ENCODE data around the gene KCNH4. TPM values are rescaled to one million over a fixed set of nuclear protein-coding genes. Genes with fewer than 3 reads are reported as not detected.

KCNH4 gene
- total and polyA plus RNA-seq, 9 of the 15 experiments (the other 6 are each of a cell fraction or from before 2014, with no cell fraction given), result 0.10 to 1.8 (median 0.50) TPM

- POLR2A ChIA-PET, result no interaction called here
- BruUV-seq (replicated peaks), result no TSS peak
- H3K9me3 ChIP-seq (replicated peaks; ENCODE audit: control insufficient read depth, insufficient read depth, low read depth, low read length), result no peaks in the 10 kb centered on the region
- WGBS (ENCODE audit: insufficient coverage, low coverage, missing lambda C conversion rate), result 47% methylated on average over 10 of the region's 14 CpGs
- DNase-seq (ENCODE audit: extremely low read depth in 1 of 4, low spot score in 3 of 4) (no peak), ATAC-seq (no peak), FAIRE-seq (no peak)
- H3K4me1 ChIP-seq (replicated peaks in 1 of 2; ENCODE audit: control insufficient read depth in 2 of 2, insufficient read depth in 2 of 2, low read length in 2 of 2), result peaks cover 0 to 14% of the 10 kb centered on the region in 2 experiments; a peak in 2 of 5 replicates
- no peaks in the 10 kb centered on the region for H3K79me2 ChIP-seq (ENCODE audit: control insufficient read depth, insufficient read depth, low read length)
- no peak overlapping the region for H3K4me2 ChIP-seq (ENCODE audit: insufficient read depth, low read length)
- TF ChIP-seq SUPT5H (IDR thresholded peaks at IDR 0.05) (no peak), HDAC1 (IDR thresholded peaks at IDR 0.05) (no peak)
- no peaks in the 10 kb centered on the region for H3K27me3 ChIP-seq (ENCODE audit: control insufficient read depth in 2 of 2, insufficient read depth in 2 of 2, low read length in 2 of 2)
- no peak overlapping the region for H3K27ac ChIP-seq (ENCODE audit: extremely low read depth, low read depth, low read length)
- CTCF ChIA-PET (ENCODE audit: low intra/inter-chr PET ratio), result no interaction called here
- intact Hi-C loops (cut with micrococcal nuclease) (no loop called here), in situ Hi-C loops (cut with MboI) (no loop called here)
- no peaks in the 10 kb centered on the region for H4K20me1 ChIP-seq (replicated peaks; ENCODE audit: control insufficient read depth, insufficient read depth, low read length)
- no peak overlapping the region for H3K4me3 ChIP-seq
- H3K9ac ChIP-seq (ENCODE audit: insufficient read depth in 1 of 2, low read depth in 2 of 2, low read length in 2 of 2), result no peak overlapping the region
- H2AFZ ChIP-seq (ENCODE audit: low read depth, low read length), result no peak overlapping the region
- H3K36me3 ChIP-seq (ENCODE audit: control insufficient read depth, insufficient read depth, low read length), result no peaks in the 10 kb centered on the region
- peaks cover 2% of the 10 kb centered on the region for H3K9me1 ChIP-seq (ENCODE audit: control insufficient read depth, insufficient read depth, low read length)
Observed at GRCh38 chr17:42174126-42174783, 6.7 kb downstream of the KCNH4 start.

GRCh38 chr17:42171831-42172230 is 9.1 kb downstream of the KCNH4 start:
- no peak overlapping the region for H3K4me2 ChIP-seq (ENCODE audit: insufficient read depth, low read length)
- no peaks in the 10 kb centered on the region for H3K36me3 ChIP-seq (ENCODE audit: control insufficient read depth, insufficient read depth, low read length)
- DNase-seq (ENCODE audit: extremely low read depth in 1 of 4, low spot score in 3 of 4) (no peak), FAIRE-seq (peak; percentile 19), ATAC-seq (peak; percentile 54)
- peak overlapping the region in 1 of 2 experiments; percentile 35; a peak in 1 of 4 replicates for H3K9ac ChIP-seq (ENCODE audit: insufficient read depth in 1 of 2, low read depth in 2 of 2, low read length in 2 of 2)
- no peaks in the 10 kb centered on the region for H3K9me3 ChIP-seq (replicated peaks; ENCODE audit: control insufficient read depth, insufficient read depth, low read depth, low read length)
- no peak overlapping the region for H2AFZ ChIP-seq (ENCODE audit: low read depth, low read length)
- H3K27me3 ChIP-seq (ENCODE audit: control insufficient read depth in 2 of 2, insufficient read depth in 2 of 2, low read length in 2 of 2), result no peaks in the 10 kb centered on the region
- H3K27ac ChIP-seq (ENCODE audit: extremely low read depth, low read depth, low read length), result no peak overlapping the region
- TF ChIP-seq ZNF444 (CRISPR knock-in tag; IDR thresholded peaks at IDR 0.05), result no peak
- no peak for TF ChIP-seq CEBPG (CRISPR knock-in tag; IDR thresholded peaks at IDR 0.05)
- TF ChIP-seq CEBPG (tag; conservative IDR thresholded peaks at IDR 0.05 in 1 of 2, IDR thresholded peaks at IDR 0.05 in 1 of 2), result no peak
- no peak for TF ChIP-seq ARID1B (IDR thresholded peaks at IDR 0.05)
- TF ChIP-seq ZNF224 (CRISPR knock-in tag; IDR thresholded peaks at IDR 0.05), result no peak
- no peak for TF ChIP-seq ZSCAN32 (CRISPR knock-in tag; IDR thresholded peaks at IDR 0.05)
- TF ChIP-seq HCFC1 (IDR thresholded peaks at IDR 0.05; ENCODE audit: low read depth, low read length), result no peak
- no peak for TF ChIP-seq GATAD2A (IDR thresholded peaks at IDR 0.05)
- no peak for TF ChIP-seq ZFP30 (CRISPR knock-in tag; IDR thresholded peaks at IDR 0.05; ENCODE audit: borderline replicate concordance)
- ChIA-PET POLR2A (no interaction called here), CTCF (ENCODE audit: low intra/inter-chr PET ratio) (no interaction called here)
- H3K4me1 ChIP-seq (replicated peaks in 1 of 2; ENCODE audit: control insufficient read depth in 2 of 2, insufficient read depth in 2 of 2, low read length in 2 of 2), result peaks cover 0 to 12% of the 10 kb centered on the region in 2 experiments; a peak in 2 of 5 replicates
- H3K4me3 ChIP-seq, result no peak overlapping the region
- 38% methylated on average over 9 of the region's 11 CpGs for WGBS (ENCODE audit: insufficient coverage, low coverage, missing lambda C conversion rate)
- H3K9me1 ChIP-seq (ENCODE audit: control insufficient read depth, insufficient read depth, low read length), result no peaks in the 10 kb centered on the region
- no TSS peak for BruUV-seq (replicated peaks)
- H4K20me1 ChIP-seq (replicated peaks; ENCODE audit: control insufficient read depth, insufficient read depth, low read length), result no peaks in the 10 kb centered on the region
- H3K79me2 ChIP-seq (ENCODE audit: control insufficient read depth, insufficient read depth, low read length), result no peaks in the 10 kb centered on the region
- in situ Hi-C loops (cut with MboI), result no loop called here
- intact Hi-C loops (cut with micrococcal nuclease), result no loop called here

Measured in K562 (cell line).